NCI-H146 treated with DMSO at 0.1 percent for 48 hours (cell line): Measurements from ENCODE around the gene SPRED2.

ENCODE experiments used
- DNase-seq: peaks from one replicate; lab custom pipeline; 2025; ENCODE audit not compliant: unreplicated experiment; lab: John Stamatoyannopoulos, UW

SPRED2 gene

GRCh38 chr2:65316072-65316471 lies 116.3 kb downstream of the SPRED2 start:
- no peak for DNase-seq

GRCh38 chr2:65314801-65315441 lies 117.5 kb downstream of the SPRED2 start:
- DNase-seq, result no peak

GRCh38 chr2:65313954-65314256 lies 118.5 kb downstream of the SPRED2 start:
- no peak for DNase-seq

GRCh38 chr2:65313126-65313953 lies 119.1 kb downstream of the SPRED2 start:
- DNase-seq, result no peak

- no peak for DNase-seq
Observed at GRCh38 chr2:65311596-65311995, 120.8 kb downstream of the SPRED2 start.

GRCh38 chr2:65311049-65311448 lies 121.3 kb downstream of the SPRED2 start:
- DNase-seq, result no peak

- no peak for DNase-seq
Observed at GRCh38 chr2:65309699-65310098, 122.7 kb downstream of the SPRED2 start.

- no peak for DNase-seq
Observed at GRCh38 chr2:65305934-65306333, 126.5 kb downstream of the SPRED2 start.

GRCh38 chr2:65300761-65301711 lies 131.4 kb downstream of the SPRED2 start:
- peak; percentile 26 for DNase-seq

- DNase-seq, result no peak
Observed at GRCh38 chr2:65300134-65300760, 132.2 kb downstream of the SPRED2 start.

- DNase-seq, result no peak
Observed at GRCh38 chr2:65299246-65299645, 133.2 kb downstream of the SPRED2 start.

GRCh38 chr2:65298089-65298488 lies 134.3 kb downstream of the SPRED2 start:
- no peak for DNase-seq

GRCh38 chr2:65297544-65297943 lies 134.9 kb downstream of the SPRED2 start:
- DNase-seq, result no peak

- no peak for DNase-seq
Observed at GRCh38 chr2:65296971-65297370, 135.4 kb downstream of the SPRED2 start.

- no peak for DNase-seq
Observed at GRCh38 chr2:65294701-65295100, 137.7 kb downstream of the SPRED2 start.

- DNase-seq, result no peak
Observed at GRCh38 chr2:65294136-65294535, 138.3 kb downstream of the SPRED2 start.

- DNase-seq, result no peak
Observed at GRCh38 chr2:65293376-65293775, 139.0 kb downstream of the SPRED2 start.

GRCh38 chr2:65292461-65293011 lies 139.9 kb downstream of the SPRED2 start:
- no peak for DNase-seq

- no peak for DNase-seq
Observed at GRCh38 chr2:65292106-65292400, 140.3 kb downstream of the SPRED2 start.

- DNase-seq, result no peak
Observed at GRCh38 chr2:65291216-65292105, 140.9 kb downstream of the SPRED2 start.
